HG03066 (cell line): ENCODE results near the gene IPO5.

ENCODE experiments used
- ATAC-seq: cut with Tn5 transposase; IDR thresholded peaks from one replicate; pipeline ENCODE4 v1.9.1; 2021; ENCODE audit warnings: low read depth; ENCODE audit not compliant: unreplicated experiment

Gene IPO5

DNA sequence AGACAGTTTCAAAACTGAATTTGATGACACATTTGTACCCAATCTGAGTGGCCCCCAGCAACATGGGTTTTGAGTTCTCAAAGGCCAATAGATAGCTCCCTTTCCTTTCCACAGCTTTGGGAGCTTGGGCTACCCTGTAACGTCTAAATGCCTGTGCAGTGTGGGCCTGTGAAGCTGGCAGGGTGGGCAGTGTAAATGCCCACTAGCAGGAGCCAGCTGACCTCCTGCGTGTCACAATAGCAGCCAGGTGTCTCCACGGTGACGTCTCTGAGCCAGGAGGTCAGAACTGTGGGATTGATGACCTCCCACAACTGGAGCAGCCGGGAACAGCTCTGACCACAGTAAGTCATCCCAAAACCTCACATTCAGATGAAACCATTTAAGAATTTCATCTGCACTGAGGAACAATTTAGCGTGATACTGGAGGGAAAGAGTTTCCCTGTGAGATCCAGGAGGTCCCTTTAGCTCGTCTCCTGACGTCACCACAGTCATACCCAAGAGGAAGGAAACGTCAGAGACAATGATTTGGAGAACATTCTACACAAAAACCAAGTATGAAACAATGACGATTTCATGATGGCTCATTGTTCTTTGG, at the start of gene IPO5:
IPO5 (plus strand) TSS at position 300 of the 595 bp plus-strand sequence. CDS start 23,022 bp downstream, outside the sequence.
- no peak for ATAC-seq

DNA sequence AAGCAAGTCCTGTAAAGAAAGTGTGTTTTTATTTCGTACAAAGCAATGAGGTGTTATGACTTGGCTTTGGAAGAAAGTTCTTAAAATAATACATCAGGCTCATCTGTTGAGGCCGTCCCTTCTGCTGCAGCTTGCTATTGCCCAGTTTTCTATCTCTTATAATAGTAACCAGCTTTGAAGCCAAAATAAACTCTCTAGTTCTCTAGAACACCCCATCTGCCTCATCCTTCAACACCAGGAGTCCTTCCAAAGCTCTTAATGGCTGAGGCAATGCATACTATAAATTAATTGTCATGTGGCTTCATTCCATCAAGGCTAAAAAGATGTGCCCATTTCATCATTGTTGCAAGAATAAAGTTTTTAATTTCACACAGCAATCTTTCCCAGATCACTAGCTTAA, 49.4 kb upstream of the IPO5 start:
- ATAC-seq, result no peak

DNA sequence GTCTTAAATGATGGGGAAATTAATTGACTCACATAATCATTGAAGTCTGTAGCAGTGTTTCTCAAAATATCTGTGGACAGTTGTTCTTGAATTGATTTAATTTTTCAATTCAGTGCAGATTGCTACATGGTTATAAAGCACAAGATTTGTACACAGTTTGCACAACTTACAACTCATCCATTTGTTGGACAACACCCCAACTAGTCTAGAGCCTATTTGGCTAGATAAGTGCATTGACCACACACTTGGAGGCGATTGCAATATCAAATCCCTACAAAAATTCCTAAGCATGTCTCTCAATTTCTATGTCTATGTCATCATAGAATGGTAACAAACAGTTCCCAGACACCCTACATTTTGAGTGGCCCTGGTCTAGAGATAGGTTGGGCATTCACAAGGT, 48.0 kb upstream of the IPO5 start:
- ATAC-seq, result no peak

DNA sequence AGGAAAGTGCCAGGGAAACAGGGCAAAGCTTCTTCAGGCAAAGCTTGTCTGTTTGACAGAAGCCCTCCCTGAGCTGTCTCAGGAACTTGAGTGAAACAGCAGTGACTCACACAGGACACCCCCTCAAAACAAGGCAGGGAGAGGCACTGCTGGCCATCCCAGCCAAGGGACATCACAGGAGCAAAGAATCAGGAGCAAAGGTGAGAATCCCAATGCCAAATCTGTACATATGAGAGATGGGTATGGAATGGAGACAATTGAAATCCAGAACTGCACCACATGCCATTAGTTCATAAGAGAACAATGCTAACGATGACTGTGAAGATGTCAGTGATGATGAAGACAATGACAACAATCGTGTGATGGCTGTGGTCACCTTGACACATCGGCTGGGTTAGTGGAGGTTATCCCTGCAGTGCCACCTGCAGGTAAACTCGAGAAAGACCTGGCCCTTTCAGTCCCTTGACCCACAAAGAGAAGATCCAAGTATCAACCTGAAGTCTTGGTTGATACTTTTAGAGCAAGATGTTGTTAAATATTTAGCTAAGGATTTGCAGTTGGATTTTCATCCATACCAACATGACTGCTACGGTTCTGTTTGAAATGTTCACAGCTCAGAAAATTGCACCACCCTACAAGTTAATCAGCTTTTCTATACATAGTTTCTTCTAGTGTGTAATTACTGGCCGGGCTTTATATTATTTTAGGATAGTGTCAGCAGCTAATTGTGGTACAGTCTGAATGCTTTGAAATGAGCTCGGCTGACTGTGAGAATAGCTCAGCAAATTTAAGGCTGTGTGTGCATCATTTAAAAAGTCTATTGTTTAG, 42.0 kb upstream of the IPO5 start:
- ATAC-seq, result no peak

DNA sequence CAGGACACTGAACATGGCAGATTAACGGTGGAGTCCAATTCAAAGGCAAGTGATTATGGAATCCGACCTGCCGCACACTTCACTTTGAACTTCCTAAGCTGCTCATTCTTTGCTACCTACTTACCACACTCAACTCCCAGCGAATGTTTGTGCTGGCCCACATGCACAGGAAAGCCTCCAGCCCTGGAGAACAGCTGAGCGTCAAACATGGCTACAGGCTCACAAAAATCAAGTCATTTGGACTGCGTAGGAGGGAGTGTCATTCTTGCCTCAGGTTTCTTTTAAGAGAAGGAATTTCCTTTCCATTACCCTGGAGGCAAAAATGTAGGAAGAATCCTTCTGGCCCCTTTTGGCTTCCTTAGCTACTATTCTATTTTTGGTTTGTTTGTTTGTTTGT, 41.3 kb upstream of the IPO5 start:
- no peak for ATAC-seq

DNA sequence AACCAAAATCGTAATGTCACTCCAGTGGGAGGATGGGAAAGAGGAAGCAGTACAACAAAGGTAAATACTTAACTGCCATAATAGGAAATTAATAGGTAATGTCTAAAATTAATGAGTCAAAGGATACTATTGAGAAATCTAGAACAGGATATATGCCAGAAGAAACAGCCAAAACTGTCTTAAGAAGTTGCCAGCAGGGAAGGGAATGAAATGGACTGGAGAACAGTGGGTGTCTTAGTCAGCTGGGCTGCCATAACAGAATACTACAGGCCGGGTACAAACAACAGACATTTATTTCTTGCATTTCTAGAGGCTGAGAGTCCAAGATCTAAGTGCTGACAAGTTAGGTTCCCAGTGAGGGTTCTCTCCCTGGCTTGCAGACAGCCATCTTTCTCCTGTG, 40.3 kb upstream of the IPO5 start:
- no peak for ATAC-seq

DNA sequence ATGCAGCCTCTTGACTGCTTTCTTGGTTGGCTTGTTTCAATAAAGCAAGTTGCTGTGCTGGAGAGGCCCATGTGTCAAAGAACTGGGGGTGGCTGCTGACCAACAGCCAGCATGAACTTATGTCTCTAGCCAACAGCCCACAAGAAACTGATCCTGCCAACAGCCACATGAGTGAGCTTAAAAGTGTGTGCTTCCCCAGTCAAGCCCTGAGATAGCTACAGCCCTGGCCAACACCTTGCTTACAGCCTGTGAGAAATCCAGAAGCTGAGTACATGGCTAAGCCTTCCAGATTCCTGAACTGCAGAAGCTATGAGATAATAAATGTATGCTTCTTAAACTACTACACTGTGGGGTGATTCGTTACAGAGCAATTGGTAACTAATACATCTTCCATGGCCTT, 38.9 kb upstream of the IPO5 start:
- ATAC-seq, result no peak

DNA sequence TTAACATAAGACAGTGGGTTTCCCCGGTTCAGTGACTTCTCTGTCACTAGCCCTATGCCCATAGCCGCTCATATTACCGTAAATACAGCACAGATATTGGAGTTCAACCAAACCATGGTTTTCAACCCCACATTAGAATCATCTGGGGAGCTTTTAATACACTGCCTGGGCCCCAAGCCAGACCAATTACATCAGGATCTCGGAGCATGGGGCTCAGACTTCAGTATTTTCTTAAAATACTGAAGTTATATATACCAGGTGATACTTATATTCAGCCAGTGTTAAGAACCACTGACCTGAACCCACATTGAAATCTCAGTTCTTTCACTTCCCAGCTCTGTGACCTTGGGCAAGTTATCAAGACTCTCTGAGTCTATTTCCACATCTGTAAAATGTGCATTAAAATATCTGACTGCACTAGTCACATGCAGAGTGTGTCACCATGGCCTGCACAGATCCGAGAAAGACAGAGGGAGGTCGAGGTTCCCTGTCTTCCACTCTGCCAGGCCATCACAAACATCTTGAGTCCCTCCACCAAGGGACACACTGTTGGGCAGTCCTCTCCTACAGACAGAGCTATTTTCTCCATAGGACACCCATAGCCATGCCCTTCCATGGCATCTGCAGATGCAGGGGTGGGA, 32.2 kb upstream of the IPO5 start:
- no peak for ATAC-seq

DNA sequence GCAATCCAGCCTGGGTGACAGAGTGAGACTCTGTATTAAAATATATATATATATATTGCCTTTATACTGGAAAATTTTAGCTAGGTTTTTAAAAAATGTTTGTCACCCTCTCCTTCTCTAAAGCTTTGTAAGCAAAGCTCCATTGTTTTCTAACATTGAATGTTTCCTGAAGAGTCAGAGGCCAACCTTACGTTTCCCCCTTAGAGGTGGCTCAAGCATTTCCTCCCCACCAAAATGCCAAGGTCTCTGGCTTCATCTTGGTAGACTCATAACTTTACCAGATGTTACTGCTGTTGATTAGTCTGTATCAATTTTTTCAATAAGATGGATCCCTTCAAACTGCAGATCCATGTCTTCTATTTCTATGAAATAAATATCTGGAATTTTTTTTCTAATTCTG, 25.2 kb upstream of the IPO5 start:
- no peak for ATAC-seq

DNA sequence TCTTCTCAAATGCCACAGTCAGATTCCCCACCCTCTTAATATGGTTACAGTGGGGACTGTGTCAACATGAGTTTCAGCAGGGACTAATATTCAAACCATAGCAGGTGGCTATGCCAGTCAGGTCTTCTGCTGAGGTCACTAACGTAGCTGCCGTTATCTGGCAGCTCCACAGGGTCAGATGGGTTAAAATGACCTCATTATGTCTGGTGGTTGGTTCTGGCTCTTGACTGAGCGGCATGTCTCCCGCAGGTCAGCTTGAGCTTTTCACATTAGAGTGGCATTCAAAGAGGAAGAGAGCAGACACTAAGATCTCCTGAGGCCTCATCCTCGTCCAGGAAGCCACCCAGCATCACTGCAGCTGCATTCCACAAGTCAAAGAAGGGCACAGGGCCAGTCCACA, 21.4 kb upstream of the IPO5 start:
- no peak for ATAC-seq

DNA sequence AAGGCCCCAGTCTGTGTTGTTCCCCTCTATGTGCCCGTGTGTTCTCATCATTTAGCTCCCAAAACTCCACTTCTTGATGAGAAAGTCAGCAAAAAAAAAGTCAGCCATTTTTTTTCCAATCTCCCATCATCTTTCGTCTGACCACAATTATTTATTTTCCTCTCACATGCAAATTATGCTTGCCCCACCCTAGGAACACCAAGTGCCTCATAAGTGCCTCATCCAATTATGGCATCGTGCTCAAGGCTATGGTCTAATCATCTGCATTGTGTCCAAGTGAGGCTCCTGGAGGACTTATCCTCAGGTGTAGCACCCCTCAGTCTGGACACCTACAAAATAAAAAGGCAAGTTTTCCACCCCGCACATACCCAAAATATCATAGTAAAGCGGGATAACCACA, 20.8 kb upstream of the IPO5 start:
- ATAC-seq, result no peak

DNA sequence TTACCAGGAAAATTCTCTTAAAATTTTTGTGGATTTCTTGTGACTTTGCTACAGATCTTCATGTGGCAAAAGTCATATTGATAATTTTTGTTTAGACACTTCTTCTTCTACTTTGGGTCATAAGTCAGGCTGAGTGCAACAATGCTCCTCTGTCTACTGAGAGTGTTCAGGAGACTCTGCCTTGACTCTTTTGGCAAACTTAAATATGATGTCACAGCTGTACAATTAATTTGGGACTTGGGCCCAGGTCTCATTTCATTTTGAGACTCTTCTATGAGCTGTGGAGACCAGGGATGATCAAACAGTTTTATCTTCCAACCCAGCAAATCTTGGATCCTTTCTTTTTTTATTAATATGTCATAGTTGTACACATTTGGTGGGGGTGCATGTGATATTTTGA, 19.7 kb upstream of the IPO5 start:
- ATAC-seq, result no peak

DNA sequence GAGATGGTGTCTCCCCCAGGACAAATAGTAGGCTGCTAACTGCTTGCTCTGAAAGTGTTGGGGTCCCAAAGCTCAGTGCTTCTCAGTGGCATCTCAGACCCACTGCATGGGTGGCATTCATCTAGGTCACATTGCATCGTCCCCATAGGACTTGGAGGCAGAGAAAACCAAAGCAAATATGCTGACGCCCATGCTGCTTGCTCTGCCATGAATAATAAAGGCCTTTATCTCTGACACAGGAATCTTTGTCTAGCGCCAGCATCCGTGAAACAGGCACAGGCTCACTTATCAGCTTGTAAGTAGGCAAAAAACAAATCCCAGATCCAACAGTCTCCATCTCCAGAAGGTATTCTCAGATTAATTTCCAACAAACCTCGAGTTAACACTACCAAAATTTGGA, 18.9 kb upstream of the IPO5 start:
- no peak for ATAC-seq

DNA sequence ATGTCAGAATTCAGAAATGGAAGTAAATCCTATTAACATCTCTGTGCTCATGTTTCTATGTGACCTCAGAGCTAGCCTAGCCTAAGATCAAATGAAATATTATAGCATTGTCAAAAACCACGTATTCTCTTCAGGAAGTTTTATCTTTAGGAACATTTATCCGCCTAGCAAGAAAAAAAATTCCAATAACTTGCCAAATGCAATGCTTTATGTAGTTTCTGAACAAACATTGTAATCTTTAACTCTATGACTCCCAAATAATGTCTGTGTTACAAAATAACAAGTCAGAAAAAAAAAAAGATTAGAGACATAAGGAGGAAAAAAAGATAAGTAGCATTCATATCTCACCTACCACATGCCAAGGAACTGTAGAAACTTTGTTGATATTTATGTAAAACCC, 18.4 kb upstream of the IPO5 start:
- no peak for ATAC-seq

DNA sequence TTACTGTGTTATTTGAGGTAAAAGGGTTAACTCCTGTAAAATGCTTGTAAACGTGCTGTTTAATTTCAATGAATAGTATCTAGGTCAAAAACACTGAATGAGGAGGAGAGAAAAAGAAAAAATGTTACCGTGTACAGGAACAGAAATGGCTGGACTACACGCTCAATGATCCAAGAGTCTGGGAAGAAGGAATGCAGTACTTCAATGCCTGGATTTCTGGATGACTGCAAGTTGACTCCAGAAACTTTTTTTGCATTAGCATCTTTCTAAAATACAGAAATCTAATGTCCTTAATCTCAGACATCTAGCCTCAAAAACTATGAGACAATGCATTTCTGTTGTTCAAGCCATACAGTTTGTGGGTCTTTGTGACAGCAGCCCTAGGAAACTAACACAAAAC, 17.4 kb upstream of the IPO5 start:
- no peak for ATAC-seq

DNA sequence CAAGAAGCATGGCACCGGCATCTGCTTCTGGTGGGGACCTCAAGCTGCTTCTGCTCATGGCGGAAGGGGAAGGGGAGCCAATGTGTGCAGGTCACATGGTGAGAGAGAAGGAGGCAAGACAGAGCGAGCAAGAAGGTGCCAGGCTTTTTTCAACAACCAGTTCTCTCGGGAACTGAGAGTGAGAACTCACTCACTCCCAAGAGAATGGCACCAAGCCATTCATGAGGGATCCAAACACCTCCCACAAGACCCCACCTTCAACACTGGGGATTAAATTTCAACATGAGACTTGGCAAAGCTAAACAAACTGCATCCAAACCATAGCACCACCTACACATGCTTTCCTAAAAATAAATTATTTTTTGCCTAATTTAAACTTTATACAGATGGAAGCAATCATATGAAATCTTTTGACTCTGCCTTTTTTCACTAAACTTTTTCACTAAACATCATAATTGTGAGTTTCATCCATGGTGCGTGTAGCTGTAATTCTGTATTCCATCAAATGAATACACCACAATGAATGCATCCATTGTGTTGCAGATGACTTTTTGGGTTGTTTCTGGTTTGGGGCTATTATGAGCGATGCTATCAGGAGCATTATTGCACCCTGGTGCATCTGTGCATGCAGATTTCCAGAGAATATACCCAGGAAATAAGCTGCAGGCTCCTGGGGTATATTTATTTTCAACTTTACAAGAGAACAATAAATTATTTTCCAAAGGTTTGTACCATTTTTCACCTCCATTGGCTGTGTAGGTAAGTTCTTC, 14.6 kb upstream of the IPO5 start:
- no peak for ATAC-seq

DNA sequence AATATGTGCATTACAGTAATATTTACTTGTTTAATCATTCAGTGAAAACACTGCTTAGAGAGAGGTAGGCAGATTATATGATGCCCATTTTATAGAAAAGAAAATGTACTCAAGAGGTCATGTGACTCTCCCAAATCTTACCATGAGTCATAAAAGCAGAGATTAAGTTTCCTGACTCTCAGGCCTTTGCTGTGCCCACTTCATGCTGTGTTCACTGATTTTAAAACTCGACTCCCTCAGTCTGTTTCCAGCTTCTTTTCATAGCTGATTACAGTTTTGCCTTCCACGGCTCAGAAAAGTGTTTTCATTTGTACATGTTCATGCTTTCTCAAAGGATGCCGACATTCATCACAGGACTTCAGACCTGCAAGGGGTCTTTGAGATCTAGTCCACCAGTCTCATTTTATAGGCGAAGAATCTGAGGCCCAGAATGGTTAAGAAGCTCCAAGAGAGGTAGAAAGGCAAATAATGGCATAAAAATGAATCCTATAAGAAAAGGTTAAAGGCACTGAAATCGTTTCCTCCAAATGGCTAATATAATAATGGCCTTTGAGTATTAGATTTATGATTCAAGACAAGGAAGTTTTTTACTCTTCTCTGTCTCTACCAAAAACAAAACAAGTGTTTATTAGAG, 9.0 kb upstream of the IPO5 start:
- no peak for ATAC-seq

DNA sequence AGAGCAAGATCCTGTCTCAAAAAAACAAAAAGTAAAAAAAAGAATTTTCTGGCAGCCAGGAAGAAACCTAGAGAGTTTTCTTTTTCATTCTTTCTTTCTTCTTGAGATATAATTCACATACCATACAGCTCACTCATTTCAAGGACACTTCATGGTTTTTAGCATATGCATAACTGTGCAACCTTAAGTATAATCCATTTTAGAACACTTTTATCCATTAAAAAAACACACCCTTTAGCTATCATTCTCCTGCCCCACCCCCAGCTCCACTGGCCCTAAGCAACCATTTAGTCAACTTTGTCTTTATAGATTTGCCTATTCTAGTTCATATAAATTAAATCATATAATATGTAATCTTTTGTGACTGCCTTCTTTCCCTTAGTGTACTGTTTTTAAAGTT, 8.1 kb upstream of the IPO5 start:
- no peak for ATAC-seq

DNA sequence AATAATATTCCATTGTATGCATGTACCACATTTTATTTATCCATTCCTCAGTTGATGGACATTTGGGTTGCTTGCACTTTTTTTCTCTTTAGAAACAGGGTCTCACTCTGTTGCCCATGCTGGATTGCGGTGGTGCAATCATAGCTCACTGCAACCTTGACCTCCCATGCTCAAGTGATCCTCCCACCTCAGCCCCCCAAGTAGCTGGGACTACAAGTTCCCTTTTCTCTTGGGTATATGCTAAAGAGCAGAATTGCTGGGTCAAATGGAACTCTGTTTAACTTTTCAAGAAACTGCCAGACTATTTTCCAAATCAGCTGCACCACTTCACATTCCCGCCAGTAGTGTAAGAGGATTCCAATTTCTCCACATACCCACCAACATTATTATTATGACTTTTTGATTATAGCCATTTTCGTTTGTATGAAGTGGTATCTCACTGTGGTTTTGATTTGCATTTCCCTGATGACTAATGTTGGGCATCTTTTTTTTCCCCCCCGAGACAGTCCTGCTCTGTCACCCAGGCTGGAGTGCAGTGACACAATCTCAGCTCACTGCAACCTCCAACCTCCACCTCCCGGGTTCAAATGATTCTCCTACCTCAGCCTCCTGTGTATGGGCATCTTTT, 7.6 kb upstream of the IPO5 start:
- ATAC-seq, result no peak

DNA sequence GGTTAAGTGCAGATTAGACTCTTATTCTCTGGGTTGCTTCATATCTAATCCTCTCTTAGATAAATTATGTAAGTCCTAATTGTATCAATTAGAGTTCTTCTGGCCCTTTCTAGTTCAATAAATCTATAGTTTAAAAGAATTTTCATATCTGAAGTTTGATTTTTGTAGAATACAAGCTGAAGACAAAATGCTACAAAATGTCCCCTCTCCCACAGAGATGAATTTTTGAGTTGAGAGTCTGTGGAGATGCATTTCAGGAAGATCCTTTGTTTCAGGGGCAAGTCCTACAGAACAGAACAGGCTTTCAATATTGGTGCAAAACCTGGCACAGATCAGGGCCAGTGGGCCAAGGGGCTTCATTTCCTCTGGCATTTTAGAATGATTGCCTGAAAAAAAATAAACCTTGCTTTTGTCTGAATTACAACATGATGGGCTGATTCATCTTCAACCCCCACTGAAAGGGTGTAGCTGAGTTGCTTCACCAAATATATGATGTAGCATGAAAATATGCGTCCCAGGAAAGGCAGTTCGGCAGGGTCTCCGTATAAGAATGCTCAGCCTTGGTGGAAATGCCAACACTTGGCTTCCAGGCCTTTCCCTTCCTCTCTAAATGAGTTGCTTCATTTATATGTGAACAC, 6.4 kb upstream of the IPO5 start:
- no peak for ATAC-seq
